GM12864 (cell line): Measurements from ENCODE around the gene PAX7.

Experiments
- DNase-seq: peaks from one replicate; pipeline ENCODE4 v3.0.0-alpha.2; 2011; ENCODE audit warnings: low read depth
- H3K4me3 ChIP-seq: 2 replicates; pipeline ENCODE4 v1.5.1; 2011; ENCODE audit warnings: mild to moderate bottlenecking, low read depth, low read length, control low read depth
- TF ChIP-seq, protein P1 (sequence below): IDR thresholded peaks from 2 replicates; pipeline ENCODE4 v1.5.1; 2011; ENCODE audit warnings: low read depth, mild to moderate bottlenecking, moderate library complexity, low read length, control low read depth, inconsistent platforms; ENCODE audit errors: missing control alignments

The PAX7 gene

DNA sequence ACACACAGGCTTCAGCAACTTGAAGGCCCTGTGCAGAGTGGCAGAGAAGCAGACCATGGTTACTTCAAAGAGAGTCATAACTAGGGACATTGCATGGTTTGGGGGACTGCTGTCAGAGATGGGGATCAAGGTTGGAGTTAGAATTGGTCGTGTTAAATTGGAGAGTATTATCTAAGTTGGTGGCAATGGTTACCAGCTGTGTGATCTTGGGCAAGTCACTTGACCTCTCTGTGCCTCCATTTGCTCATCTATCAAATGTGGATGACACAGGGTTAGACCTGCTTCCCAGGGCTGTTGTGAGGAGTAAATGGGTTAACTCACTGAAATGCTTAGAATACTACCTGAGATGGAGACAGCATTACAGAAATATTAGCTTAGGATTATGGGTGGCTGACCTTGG lies 91.1 kb downstream of the PAX7 start:
- no peak for DNase-seq
- TF ChIP-seq, protein P1, sequence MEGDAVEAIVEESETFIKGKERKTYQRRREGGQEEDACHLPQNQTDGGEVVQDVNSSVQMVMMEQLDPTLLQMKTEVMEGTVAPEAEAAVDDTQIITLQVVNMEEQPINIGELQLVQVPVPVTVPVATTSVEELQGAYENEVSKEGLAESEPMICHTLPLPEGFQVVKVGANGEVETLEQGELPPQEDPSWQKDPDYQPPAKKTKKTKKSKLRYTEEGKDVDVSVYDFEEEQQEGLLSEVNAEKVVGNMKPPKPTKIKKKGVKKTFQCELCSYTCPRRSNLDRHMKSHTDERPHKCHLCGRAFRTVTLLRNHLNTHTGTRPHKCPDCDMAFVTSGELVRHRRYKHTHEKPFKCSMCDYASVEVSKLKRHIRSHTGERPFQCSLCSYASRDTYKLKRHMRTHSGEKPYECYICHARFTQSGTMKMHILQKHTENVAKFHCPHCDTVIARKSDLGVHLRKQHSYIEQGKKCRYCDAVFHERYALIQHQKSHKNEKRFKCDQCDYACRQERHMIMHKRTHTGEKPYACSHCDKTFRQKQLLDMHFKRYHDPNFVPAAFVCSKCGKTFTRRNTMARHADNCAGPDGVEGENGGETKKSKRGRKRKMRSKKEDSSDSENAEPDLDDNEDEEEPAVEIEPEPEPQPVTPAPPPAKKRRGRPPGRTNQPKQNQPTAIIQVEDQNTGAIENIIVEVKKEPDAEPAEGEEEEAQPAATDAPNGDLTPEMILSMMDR, result no peak
- H3K4me3 ChIP-seq, result no peak overlapping the region

DNA sequence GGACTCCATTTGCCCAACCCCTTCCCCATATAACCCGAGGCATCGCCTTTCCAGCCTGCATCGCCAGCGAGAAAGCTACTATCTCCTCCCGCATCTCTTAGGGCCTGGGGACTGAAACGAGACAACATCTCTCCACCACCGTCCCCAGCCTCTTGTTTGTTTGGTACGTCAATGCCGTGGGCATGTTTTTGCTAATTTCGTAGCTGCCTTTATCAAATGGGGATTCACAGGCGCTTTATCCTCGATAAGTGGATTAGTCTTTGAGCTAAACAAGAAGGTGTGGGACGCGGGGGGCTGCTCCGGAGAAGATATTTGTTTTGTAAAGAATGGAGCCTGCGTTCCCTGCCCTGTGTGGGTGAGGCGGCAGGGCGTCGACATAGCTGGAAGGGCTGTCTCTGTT lies 91.6 kb downstream of the PAX7 start:
- no peak overlapping the region for H3K4me3 ChIP-seq
- TF ChIP-seq, protein P1, result no peak
- DNase-seq, result no peak

DNA sequence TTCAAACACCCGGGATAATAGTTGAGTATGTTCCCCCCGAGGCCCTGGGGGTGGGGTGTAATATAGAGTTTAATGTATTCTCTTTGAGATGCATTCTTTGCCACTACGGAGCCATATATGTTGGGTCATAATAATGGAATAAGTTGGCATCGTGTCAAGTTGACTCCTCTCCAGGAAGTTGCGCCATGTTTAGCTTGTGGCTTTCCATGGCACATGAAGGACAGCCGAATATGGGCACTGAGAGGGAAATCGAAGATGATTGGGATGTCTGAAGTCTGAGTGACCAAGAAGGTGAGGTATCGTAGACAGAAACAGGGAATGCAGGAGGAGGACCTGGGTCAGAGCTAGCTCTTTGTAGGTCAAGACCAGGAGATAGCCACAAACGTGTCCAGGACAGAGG lies 92.6 kb downstream of the PAX7 start:
- TF ChIP-seq, protein P1, result no peak
- H3K4me3 ChIP-seq, result no peak overlapping the region
- DNase-seq, result no peak

DNA sequence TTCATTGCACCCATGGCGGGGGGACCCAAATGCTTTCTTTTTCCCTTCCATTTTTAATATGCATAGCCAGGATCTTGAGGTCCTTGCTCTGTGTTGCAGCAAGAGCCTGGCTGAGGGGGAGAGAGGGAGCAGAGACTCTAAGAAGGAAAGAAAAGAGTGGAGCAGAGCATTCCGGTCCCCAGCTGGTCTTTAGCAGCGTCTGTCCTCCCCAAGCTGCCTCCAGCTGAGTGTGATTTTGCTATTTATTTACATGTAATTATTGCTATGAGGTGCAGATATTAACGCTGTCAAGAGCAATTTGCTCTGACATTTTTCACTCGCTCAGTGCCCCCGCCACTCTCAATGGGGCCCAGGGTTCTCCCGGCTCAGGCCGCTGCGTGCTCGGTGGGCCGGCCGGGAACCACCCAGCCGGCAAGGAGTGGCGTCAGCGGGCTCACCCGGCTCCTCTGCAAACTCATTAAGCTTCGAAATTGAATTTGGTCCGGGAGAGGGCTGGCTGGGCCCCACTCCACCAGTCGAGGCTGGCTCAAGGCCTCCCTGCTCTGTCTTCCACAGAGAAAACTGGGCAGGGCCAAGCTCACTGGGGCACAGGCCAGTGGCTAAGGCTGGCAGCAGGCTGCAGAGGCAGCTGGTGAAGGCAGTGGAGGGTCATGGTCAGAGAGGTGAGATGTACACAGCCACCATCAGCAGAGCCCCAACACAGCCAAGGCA lies 93.2 kb downstream of the PAX7 start:
- H3K4me3 ChIP-seq, result no peak overlapping the region
- no peak for DNase-seq
- TF ChIP-seq, protein P1, result no peak

DNA sequence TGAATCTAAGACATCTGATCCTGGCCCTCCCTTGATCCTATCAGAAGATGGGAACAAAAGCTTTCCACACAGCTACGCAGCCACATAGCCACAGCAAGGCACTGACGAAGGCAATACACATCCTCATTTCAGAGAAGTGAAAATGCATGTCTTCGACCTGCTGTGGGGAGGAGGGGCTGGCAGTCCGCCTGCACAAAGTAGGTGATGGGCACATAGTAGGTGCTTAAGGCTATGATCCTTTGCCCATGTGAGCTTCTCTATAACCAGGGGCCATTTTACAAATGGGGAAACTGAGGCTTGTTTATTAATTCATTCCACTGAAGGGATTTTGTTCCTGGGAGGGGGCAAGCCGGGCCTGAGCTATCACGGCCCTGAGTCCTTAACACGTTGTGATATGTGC lies 94.2 kb downstream of the PAX7 start:
- DNase-seq, result no peak
- no peak overlapping the region for H3K4me3 ChIP-seq
- TF ChIP-seq, protein P1, result no peak

DNA sequence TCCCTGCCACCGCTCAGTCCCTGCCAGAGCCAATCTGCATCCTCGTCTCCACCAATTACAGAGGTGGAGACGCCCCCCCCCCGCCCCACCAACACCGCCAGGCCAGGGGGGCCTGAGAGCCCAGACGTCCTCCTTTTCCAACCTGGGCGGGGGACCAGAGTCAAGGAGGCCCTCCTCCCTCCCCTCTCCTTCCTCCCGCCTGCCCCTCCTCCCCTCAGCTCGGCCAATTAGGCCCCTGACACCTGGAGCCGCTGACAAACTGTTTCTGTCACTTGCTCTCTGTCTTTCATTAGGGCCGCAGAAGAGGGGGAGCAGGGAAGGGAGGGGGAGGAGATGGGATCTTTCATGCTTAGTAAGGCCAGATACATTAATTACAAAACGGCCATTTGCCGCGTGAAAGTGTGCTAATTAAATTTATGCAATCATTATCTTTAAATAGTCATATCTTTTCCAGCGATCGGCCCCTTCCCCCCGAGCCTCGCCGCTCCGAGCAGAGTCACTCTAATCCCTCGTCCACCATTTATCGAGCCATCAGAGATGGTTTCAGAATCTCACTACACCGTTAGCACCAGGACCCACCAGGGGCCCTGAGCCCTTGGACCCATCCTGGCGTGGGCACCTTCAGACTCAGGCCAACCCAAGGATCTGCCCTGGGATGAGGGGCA lies 94.7 kb downstream of the PAX7 start:
- DNase-seq, result no peak
- no peak overlapping the region for H3K4me3 ChIP-seq
- TF ChIP-seq, protein P1, result no peak

DNA sequence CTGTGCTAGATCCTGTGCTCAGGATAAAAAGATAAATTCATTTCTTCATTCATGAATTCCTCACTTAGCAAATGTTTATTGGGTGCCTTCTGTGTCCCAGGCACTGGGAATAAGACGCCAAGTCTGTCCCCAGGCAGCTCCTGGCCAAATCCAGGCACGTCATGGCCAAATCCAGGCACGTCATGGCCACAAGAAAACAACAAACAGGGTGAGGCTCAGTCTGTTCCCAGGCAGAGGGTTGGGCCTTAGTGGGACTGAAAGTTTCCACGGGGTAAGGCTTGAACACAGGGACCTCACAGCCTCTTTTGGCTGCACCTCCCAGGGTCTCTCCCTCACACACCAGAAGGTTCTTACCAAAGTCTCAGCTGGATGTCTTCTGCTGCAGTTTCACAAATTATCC lies 95.7 kb downstream of the PAX7 start:
- TF ChIP-seq, protein P1, result no peak
- no peak for DNase-seq
- H3K4me3 ChIP-seq, result no peak overlapping the region
